ENCODE results near the gene PSMF1. TPM values are rescaled to one million over a fixed set of nuclear protein-coding genes. Genes with fewer than 3 reads are reported as not detected.

The PSMF1 gene
- total and polyA plus RNA-seq, 9 of the 15 experiments (the other 6 are each of a cell fraction or from before 2014, with no cell fraction given) = 8.5 to 192 (median 33.2) TPM

- no peak for TF ChIP-seq TBL1XR1 (IDR thresholded peaks at IDR 0.05; ENCODE audit: low read length in 2 of 2)
- no peak for TF ChIP-seq GATAD2B (IDR thresholded peaks at IDR 0.05; ENCODE audit: borderline replicate concordance)
- TF ChIP-seq SRSF9 (IDR thresholded peaks at IDR 0.05; ENCODE audit: borderline replicate concordance, low read depth, low read length) = no peak
- no peak for TF ChIP-seq KLF13 (tag; IDR thresholded peaks at IDR 0.05; ENCODE audit: borderline replicate concordance, low read depth)
- no peak for TF ChIP-seq CEBPZ (IDR thresholded peaks at IDR 0.05; ENCODE audit: borderline replicate concordance, low read depth, low read length)
- TF ChIP-seq ZC3H4 (CRISPR knock-in tag; IDR thresholded peaks at IDR 0.05; ENCODE audit: borderline replicate concordance) = no peak
Measured at GRCh38 chr20:1203630-1204029, 85.2 kb downstream of the PSMF1 start (continued).

- intact Hi-C loops (cut with micrococcal nuclease) (no loop called here), in situ Hi-C loops (cut with MboI) (no loop called here)
- DNase-seq (ENCODE audit: extremely low read depth in 1 of 4, low spot score in 3 of 4) (no peak), FAIRE-seq (no peak), ATAC-seq (no peak)
- CTCF ChIA-PET (ENCODE audit: low intra/inter-chr PET ratio) = no interaction called here
- H3K9me3 ChIP-seq (replicated peaks; ENCODE audit: control insufficient read depth, insufficient read depth, low read depth, low read length) = no peaks in the 10 kb centered on the region
- H3K27me3 ChIP-seq (ENCODE audit: control insufficient read depth in 2 of 2, insufficient read depth in 2 of 2, low read length in 2 of 2) = no peaks in the 10 kb centered on the region
- H3K79me2 ChIP-seq (ENCODE audit: control insufficient read depth, insufficient read depth, low read length) = no peaks in the 10 kb centered on the region
- POLR2A ChIA-PET = interaction anchor here (0.6 to 0.7 kb wide), 2 partner anchors 8 to 368 kb away, joined by 3 read pairs; no protein-coding TSS in a partner anchor
- no peak overlapping the region for H3K4me2 ChIP-seq (ENCODE audit: insufficient read depth, low read length)
- H3K27ac ChIP-seq (ENCODE audit: extremely low read depth, low read depth, low read length) = no peak overlapping the region
- H2AFZ ChIP-seq (ENCODE audit: low read depth, low read length) = no peak overlapping the region
- 78% methylated on average over 5 of the region's 5 CpGs for WGBS (ENCODE audit: insufficient coverage, low coverage, missing lambda C conversion rate)
- no peaks in the 10 kb centered on the region for H3K9me1 ChIP-seq (ENCODE audit: control insufficient read depth, insufficient read depth, low read length)
- no peaks in the 10 kb centered on the region for H4K20me1 ChIP-seq (replicated peaks; ENCODE audit: control insufficient read depth, insufficient read depth, low read length)
- BruUV-seq (replicated peaks) = no TSS peak
- no peak overlapping the region for H3K4me3 ChIP-seq
- H3K9ac ChIP-seq (ENCODE audit: insufficient read depth in 1 of 2, low read depth in 2 of 2, low read length in 2 of 2) = no peak overlapping the region
- H3K4me1 ChIP-seq (replicated peaks in 1 of 2; ENCODE audit: control insufficient read depth in 2 of 2, insufficient read depth in 2 of 2, low read length in 2 of 2) = peaks cover 4% of the 10 kb centered on the region in 2 experiments; a peak in 2 of 5 replicates
- no peaks in the 10 kb centered on the region for H3K36me3 ChIP-seq (ENCODE audit: control insufficient read depth, insufficient read depth, low read length)
- TF ChIP-seq AFF4 (CRISPR knock-in tag; IDR thresholded peaks at IDR 0.05) (no peak), TAF9B (IDR thresholded peaks at IDR 0.05; ENCODE audit: partially characterized antibody) (no peak), FOS (IDR thresholded peaks at IDR 0.05; ENCODE audit: extremely low read depth, insufficient read length) (no peak), THAP12 (CRISPR knock-in tag; IDR thresholded peaks at IDR 0.05) (no peak)
Measured at GRCh38 chr20:1204113-1204512, 85.7 kb downstream of the PSMF1 start.
